Measurements from ENCODE around the gene HBA2. TPM values are rescaled to one million over a fixed set of nuclear protein-coding genes. Genes with fewer than 3 reads are reported as not detected.
A peak's percentile ranks its signal among the peaks of the same experiment; 100 is the strongest.
"Not testable (repeated sequence)": the region's sequence is repeated elsewhere in the genome, so short reads cannot be mapped to it uniquely, and the experiment has no call there.

HBA2 gene
- total RNA-seq, 2 experiments from 2014 or later, result not detected

GRCh38 chr16:143456-143855 is 29.2 kb upstream of the HBA2 start:
- ChIA-PET CTCF (interaction anchor here (0.6 to 1.1 kb wide), 2 partner anchors 39 to 195 kb away, joined by 3 read pairs; no protein-coding TSS in a partner anchor), POLR2A (no interaction called here)
- H3K36me3 Mint-ChIP-seq (ENCODE audit: low read depth), result no peaks in the 10 kb centered on the region
- H3K27ac Mint-ChIP-seq, result no peak overlapping the region
- H3K27me3 Mint-ChIP-seq, result peaks cover 11% of the 10 kb centered on the region
- H3K4me3 Mint-ChIP-seq, result no peak overlapping the region
- ATAC-seq, result no peak
- H3K9me3 Mint-ChIP-seq (ENCODE audit: low read depth), result no peaks in the 10 kb centered on the region
- H3K4me1 Mint-ChIP-seq, result no peaks in the 10 kb centered on the region
- DNase-seq, result no peak
- intact Hi-C loops (cut with DNase I, micrococcal nuclease), result no loop called here

GRCh38 chr16:144797-145252 is 27.9 kb upstream of the HBA2 start:
- no peaks in the 10 kb centered on the region for H3K36me3 Mint-ChIP-seq (ENCODE audit: low read depth)
- ChIA-PET POLR2A (no interaction called here), CTCF (no interaction called here)
- intact Hi-C loops (cut with DNase I, micrococcal nuclease), result no loop called here
- no peak for DNase-seq
- H3K27ac Mint-ChIP-seq, result no peak overlapping the region
- peaks cover 14% of the 10 kb centered on the region for H3K27me3 Mint-ChIP-seq
- no peak overlapping the region for H3K4me3 Mint-ChIP-seq
- H3K4me1 Mint-ChIP-seq, result no peaks in the 10 kb centered on the region
- no peaks in the 10 kb centered on the region for H3K9me3 Mint-ChIP-seq (ENCODE audit: low read depth)
- no peak for ATAC-seq

- CTCF ChIA-PET, result no interaction called here
- intact Hi-C loops (cut with DNase I, micrococcal nuclease), result no loop called here
- Mint-ChIP-seq H3K36me3 (ENCODE audit: low read depth) (no peaks in the 10 kb centered on the region), H3K9me3 (ENCODE audit: low read depth) (no peaks in the 10 kb centered on the region), H3K4me3 (no peak overlapping the region), H3K27me3 (peaks cover 14% of the 10 kb centered on the region), H3K27ac (no peak overlapping the region), H3K4me1 (no peaks in the 10 kb centered on the region)
- POLR2A ChIA-PET, result no interaction called here
- no peak for ATAC-seq
- DNase-seq, result no peak
These were observed 26.0 kb upstream of the HBA2 start for GRCh38 chr16:146646-147045.

- H3K36me3 Mint-ChIP-seq (ENCODE audit: low read depth), result no peaks in the 10 kb centered on the region
- no peaks in the 10 kb centered on the region for H3K9me3 Mint-ChIP-seq (ENCODE audit: low read depth)
- no peak overlapping the region for H3K27ac Mint-ChIP-seq
- H3K27me3 Mint-ChIP-seq, result peaks cover 14% of the 10 kb centered on the region
- ChIA-PET POLR2A (no interaction called here), CTCF (interaction anchor here (0.7 to 1.0 kb wide), 2 partner anchors 11 to 65 kb away, joined by 3 read pairs; no protein-coding TSS in a partner anchor)
- H3K4me3 Mint-ChIP-seq, result no peak overlapping the region
- ATAC-seq (no peak), DNase-seq (no peak)
- H3K4me1 Mint-ChIP-seq, result no peaks in the 10 kb centered on the region
- intact Hi-C loops (cut with DNase I, micrococcal nuclease), result no loop called here
These were observed 23.5 kb upstream of the HBA2 start for GRCh38 chr16:149024-149660.

GRCh38 chr16:152141-153128 is 20.2 kb upstream of the HBA2 start, which contains the start of gene HBZ:
Gene HBZ, plus strand, starts transcription at chr16:152644. Its CDS starts 266 bp downstream, at chr16:152910.
- Mint-ChIP-seq H3K4me1 (peaks cover 5% of the 10 kb centered on the region), H3K9me3 (ENCODE audit: low read depth) (no peaks in the 10 kb centered on the region), H3K27me3 (peaks cover 27% of the 10 kb centered on the region), H3K36me3 (ENCODE audit: low read depth) (no peaks in the 10 kb centered on the region), H3K27ac (no peak within 1 kb of the TSS), H3K4me3 (no peak within 1 kb of the TSS)
- no peak for DNase-seq
- intact Hi-C loops (cut with DNase I, micrococcal nuclease), result loop anchor here (1.0 kb wide), 1 partner anchor 10 kb away; no protein-coding TSS in a partner anchor
- ChIA-PET POLR2A (interaction anchor here (0.7 kb wide), 1 partner anchor 10 kb away, joined by 3 read pairs; no protein-coding TSS in a partner anchor), CTCF (no interaction called here)
- no peak for ATAC-seq

- peaks cover 29% of the 10 kb centered on the region for H3K27me3 Mint-ChIP-seq
- POLR2A ChIA-PET, result not testable (repeated sequence)
These were observed 19.6 kb upstream of the HBA2 start for GRCh38 chr16:153129-153521.

GRCh38 chr16:153550-154216 is 19.0 kb upstream of the HBA2 start:
- intact Hi-C loops (cut with DNase I, micrococcal nuclease), result loop anchor here (1.0 kb wide), 1 partner anchor 9 kb away; no protein-coding TSS in a partner anchor
- H3K27ac Mint-ChIP-seq, result not testable (repeated sequence)

More at GRCh38 chr16:153129-153521, 19.6 kb upstream of the HBA2 start:
- H3K4me1 Mint-ChIP-seq; H3K27ac Mint-ChIP-seq; H3K4me3 Mint-ChIP-seq; H3K9me3 Mint-ChIP-seq (ENCODE audit: low read depth); CTCF ChIA-PET; H3K36me3 Mint-ChIP-seq (ENCODE audit: low read depth); DNase-seq: not testable (repeated sequence)
- intact Hi-C loops (cut with DNase I, micrococcal nuclease), result loop anchor here (1.0 kb wide), 1 partner anchor 9 kb away; no protein-coding TSS in a partner anchor
- ATAC-seq, result peak; percentile 28

GRCh38 chr16:154217-155030 is 18.3 kb upstream of the HBA2 start:
- DNase-seq, result peak; percentile 49
- intact Hi-C loops (cut with DNase I, micrococcal nuclease), result no loop called here
- CTCF ChIA-PET, result interaction anchor here (1.5 kb wide), 1 partner anchor 47 kb away, joined by 3 read pairs; no protein-coding TSS in a partner anchor

More at GRCh38 chr16:153550-154216, 19.0 kb upstream of the HBA2 start:
- H3K9me3 Mint-ChIP-seq (ENCODE audit: low read depth); H3K4me3 Mint-ChIP-seq; POLR2A ChIA-PET; H3K36me3 Mint-ChIP-seq (ENCODE audit: low read depth); H3K4me1 Mint-ChIP-seq; DNase-seq; CTCF ChIA-PET: not testable (repeated sequence)
- H3K27me3 Mint-ChIP-seq, result peaks cover 29% of the 10 kb centered on the region
- ATAC-seq, result peak; percentile 51

GRCh38 chr16:155031-155398 is 17.7 kb upstream of the HBA2 start:
- H3K4me3 Mint-ChIP-seq, result peak overlapping the region; percentile 43
- intact Hi-C loops (cut with DNase I, micrococcal nuclease), result no loop called here
- peaks cover 5% of the 10 kb centered on the region for H3K4me1 Mint-ChIP-seq
- CTCF ChIA-PET, result interaction anchor here (1.5 kb wide), 1 partner anchor 48 kb away, joined by 3 read pairs; no protein-coding TSS in a partner anchor
- no peak overlapping the region for H3K27ac Mint-ChIP-seq
- ATAC-seq (no peak), DNase-seq (no peak)
- POLR2A ChIA-PET, result no interaction called here
- H3K36me3 Mint-ChIP-seq (ENCODE audit: low read depth), result no peaks in the 10 kb centered on the region
- peaks cover 34% of the 10 kb centered on the region for H3K27me3 Mint-ChIP-seq
- H3K9me3 Mint-ChIP-seq (ENCODE audit: low read depth), result no peaks in the 10 kb centered on the region

More at GRCh38 chr16:154217-155030, 18.3 kb upstream of the HBA2 start:
- peak; percentile 49 for ATAC-seq
- Mint-ChIP-seq H3K4me1 (peaks cover 5% of the 10 kb centered on the region), H3K36me3 (ENCODE audit: low read depth) (no peaks in the 10 kb centered on the region), H3K27ac (no peak overlapping the region), H3K27me3 (peaks cover 31% of the 10 kb centered on the region), H3K4me3 (peak overlapping the region; percentile 43), H3K9me3 (ENCODE audit: low read depth) (no peaks in the 10 kb centered on the region)
- POLR2A ChIA-PET, result no interaction called here

GRCh38 chr16:159136-159849 is 13.4 kb upstream of the HBA2 start:
- Mint-ChIP-seq H3K9me3 (ENCODE audit: low read depth) (no peaks in the 10 kb centered on the region), H3K4me1 (peaks cover 5% of the 10 kb centered on the region), H3K27me3 (peaks cover 31% of the 10 kb centered on the region), H3K4me3 (no peak overlapping the region), H3K36me3 (ENCODE audit: low read depth) (no peaks in the 10 kb centered on the region), H3K27ac (no peak overlapping the region)
- no peak for ATAC-seq
- CTCF ChIA-PET, result no interaction called here
- intact Hi-C loops (cut with DNase I, micrococcal nuclease), result no loop called here
- POLR2A ChIA-PET, result interaction anchor here (0.6 kb wide), 1 partner anchor 29 kb away, joined by 3 read pairs; no protein-coding TSS in a partner anchor
- DNase-seq, result no peak
